GM13976 (cell line): Measurements from ENCODE around the gene SERINC1.
"Not testable (repeated sequence)": the region's sequence is repeated elsewhere in the genome, so short reads cannot be mapped to it uniquely, and the experiment has no call there.

Experiments
- DNase-seq: peaks from one replicate; pipeline ENCODE4 v3.0.0; 2012; ENCODE audit warnings: low spot score
- CTCF ChIP-seq: IDR thresholded peaks from 2 replicates; pipeline ENCODE4 v1.5.1; 2012; ENCODE audit warnings: borderline replicate concordance, mild to moderate bottlenecking; ENCODE audit not compliant: insufficient read depth; ENCODE audit errors: extremely low read depth, missing control alignments, control extremely low read depth
- in situ Hi-C: fragments of 300-500 bp; cut with MboI; formaldehyde crosslinking; loops from one replicate; pipeline ENCODE4 v1.12.0; 2022; ENCODE audit warnings: low sequenced_read_pairs, mixed read lengths, inconsistent platforms; ENCODE audit not compliant: unreplicated experiment

Gene SERINC1

GRCh38 chr6:122491919-122492555, 20.4 kb upstream of the SERINC1 start:
- peak; percentile 47 for DNase-seq
- in situ Hi-C loops: no loop called here
- TF ChIP-seq CTCF: peak; percentile 69

- in situ Hi-C loops: no loop called here
- no peak for TF ChIP-seq CTCF
- no peak for DNase-seq
Measured at GRCh38 chr6:122490607-122491006, 19.0 kb upstream of the SERINC1 start.

GRCh38 chr6:122484760-122485159, 13.2 kb upstream of the SERINC1 start:
- in situ Hi-C loops: no loop called here
- no peak for TF ChIP-seq CTCF
- peak; percentile 17 for DNase-seq

GRCh38 chr6:122482750-122483080, 11.1 kb upstream of the SERINC1 start:
- in situ Hi-C loops: no loop called here
- no peak for TF ChIP-seq CTCF
- DNase-seq: no peak

GRCh38 chr6:122476131-122476530, 4.5 kb upstream of the SERINC1 start:
- peak; percentile 16 for TF ChIP-seq CTCF
- peak; percentile 29 for DNase-seq
- in situ Hi-C loops: no loop called here

GRCh38 chr6:122472022-122472340, 374 bp upstream of the SERINC1 start:
- no peak for DNase-seq
- in situ Hi-C loops: no loop called here
- TF ChIP-seq CTCF: no peak

GRCh38 chr6:122461885-122462284, 9.7 kb downstream of the SERINC1 start:
- in situ Hi-C loops: no loop called here

GRCh38 chr6:122459865-122460416, 11.7 kb downstream of the SERINC1 start:
- DNase-seq, in situ Hi-C loops: not testable (repeated sequence)

More at GRCh38 chr6:122461885-122462284, 9.7 kb downstream of the SERINC1 start:
- no peak for TF ChIP-seq CTCF
- DNase-seq: no peak
